ENCODE results near the gene PRKCA. TPM values are rescaled to one million over a fixed set of nuclear protein-coding genes. Genes with fewer than 3 reads are reported as not detected.

Gene PRKCA
- total and polyA plus RNA-seq, 12 donors: 1.6 to 27.6 (median 10.5) TPM

GRCh38 chr17:66469890-66470289 is 167.5 kb downstream of the PRKCA start:
- DNase-seq: no peak
- no peak for ATAC-seq
- Histone ChIP-seq H3K9me3 (no peaks in the 10 kb centered on the region), H3K4me3 (no peak overlapping the region), H3K4me1 (peaks cover 0 to 62% (median 26%) of the 10 kb centered on the region in 9 donors), H3K27me3 (no peaks in the 10 kb centered on the region), H3K36me3 (no peaks in the 10 kb centered on the region), H3K27ac (peak overlapping the region in 1 of 10 donors; percentile 18)
- TF ChIP-seq CTCF (IDR thresholded peaks at IDR 0.05): no peak
- intact Hi-C loops (cut with DNase I): no loop called here
- WGBS, 2 donors: 75 to 76% methylated on average over 4 of the region's 4 CpGs

GRCh38 chr17:66472123-66472522 is 169.7 kb downstream of the PRKCA start:
- Histone ChIP-seq H3K36me3 (no peaks in the 10 kb centered on the region), H3K27me3 (no peaks in the 10 kb centered on the region), H3K9me3 (no peaks in the 10 kb centered on the region), H3K27ac (no peak overlapping the region), H3K4me1 (peaks cover 0 to 51% (median 20%) of the 10 kb centered on the region in 9 donors), H3K4me3 (no peak overlapping the region)
- intact Hi-C loops (cut with DNase I): no loop called here
- TF ChIP-seq CTCF (IDR thresholded peaks at IDR 0.05): no peak
- WGBS, 2 donors: 80 to 82% methylated on average over 4 of the region's 4 CpGs
- ATAC-seq: no peak
- DNase-seq: no peak

GRCh38 chr17:66474258-66474657 is 171.8 kb downstream of the PRKCA start:
- Histone ChIP-seq H3K4me3 (no peak overlapping the region), H3K36me3 (no peaks in the 10 kb centered on the region), H3K27me3 (no peaks in the 10 kb centered on the region), H3K27ac (no peak overlapping the region), H3K4me1 (peaks cover 0 to 29% (median 4%) of the 10 kb centered on the region in 9 donors), H3K9me3 (peaks cover 0 to 2% (median 0%) of the 10 kb centered on the region in 11 donors)
- 93 to 97% methylated on average over 1 of the region's 1 CpG for WGBS, 2 donors
- intact Hi-C loops (cut with DNase I): no loop called here
- no peak for TF ChIP-seq CTCF (IDR thresholded peaks at IDR 0.05)
- DNase-seq: no peak
- no peak for ATAC-seq

GRCh38 chr17:66474806-66475497 is 172.5 kb downstream of the PRKCA start:
- DNase-seq (no peak), ATAC-seq (no peak)
- no peak for TF ChIP-seq CTCF (IDR thresholded peaks at IDR 0.05)
- Histone ChIP-seq H3K4me1 (peaks cover 0 to 22% (median 0%) of the 10 kb centered on the region in 9 donors), H3K27me3 (no peaks in the 10 kb centered on the region), H3K27ac (no peak overlapping the region), H3K9me3 (peaks cover 0 to 5% (median 0%) of the 10 kb centered on the region in 11 donors), H3K36me3 (no peaks in the 10 kb centered on the region), H3K4me3 (no peak overlapping the region)
- intact Hi-C loops (cut with DNase I): no loop called here
- 79 to 83% methylated on average over 8 of the region's 8 CpGs for WGBS, 2 donors

All from heart right ventricle (tissue), 16 donors.